Sigmoid colon (tissue), 4 donors: ENCODE data around the gene CENATAC.

Experiments
- EP300 ChIP-seq, 4 donors: sonication (generic); formaldehyde crosslinking; IDR thresholded peaks; one replicate each; pipeline ENCODE4 v1.6.1; 2017; ENCODE audit warnings: antibody characterized with exemption in 4 of 4
- POLR2A ChIP-seq, 2 donors: fragments of 450-650 bp; IDR thresholded peaks; one replicate each; pipeline ENCODE4 v1.6.1; 2016; ENCODE audit warnings: antibody characterized with exemption in 2 of 2, mild to moderate bottlenecking in 2 of 2, moderate library complexity in 2 of 2
- POLR2AphosphoS5 ChIP-seq, 4 donors: sonication (generic); formaldehyde crosslinking; IDR thresholded peaks; one replicate each; pipeline ENCODE4 v1.6.1; 2017; ENCODE audit warnings: antibody characterized with exemption in 4 of 4
- TF ChIP-seq, protein P1 (sequence below), 4 experiments: fragments of 450-650 bp in 3 of 4; fragments of 200-600 bp in 1 of 4; IDR thresholded peaks; one replicate each; pipeline ENCODE4 v1.5.1; 2016 to 2019; ENCODE audit warnings: antibody characterized with exemption in 4 of 4, mild to moderate bottlenecking in 3 of 4, moderate library complexity in 2 of 4

DNA sequence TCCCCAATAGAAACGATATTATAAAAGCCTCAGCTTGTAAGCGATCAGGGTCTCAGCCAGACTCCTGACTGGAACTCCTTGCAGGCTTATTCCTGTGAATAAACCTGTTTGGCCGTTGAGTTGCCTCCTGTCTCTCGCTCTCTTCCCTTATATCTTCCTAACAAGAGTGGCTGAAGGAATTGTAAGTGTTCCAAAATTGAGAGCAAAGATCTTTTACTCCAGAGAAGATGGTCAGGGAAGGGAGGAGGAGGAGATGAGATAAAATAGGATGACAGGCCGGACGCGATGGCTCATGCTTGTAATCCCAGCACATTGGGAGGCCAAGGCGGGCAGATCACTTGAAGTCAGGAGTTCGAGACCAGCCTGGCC lies 34.0 kb downstream of the CENATAC start:
- TF ChIP-seq POLR2A (IDR thresholded peaks at IDR 0.05): no peak
- TF ChIP-seq, protein P1, sequence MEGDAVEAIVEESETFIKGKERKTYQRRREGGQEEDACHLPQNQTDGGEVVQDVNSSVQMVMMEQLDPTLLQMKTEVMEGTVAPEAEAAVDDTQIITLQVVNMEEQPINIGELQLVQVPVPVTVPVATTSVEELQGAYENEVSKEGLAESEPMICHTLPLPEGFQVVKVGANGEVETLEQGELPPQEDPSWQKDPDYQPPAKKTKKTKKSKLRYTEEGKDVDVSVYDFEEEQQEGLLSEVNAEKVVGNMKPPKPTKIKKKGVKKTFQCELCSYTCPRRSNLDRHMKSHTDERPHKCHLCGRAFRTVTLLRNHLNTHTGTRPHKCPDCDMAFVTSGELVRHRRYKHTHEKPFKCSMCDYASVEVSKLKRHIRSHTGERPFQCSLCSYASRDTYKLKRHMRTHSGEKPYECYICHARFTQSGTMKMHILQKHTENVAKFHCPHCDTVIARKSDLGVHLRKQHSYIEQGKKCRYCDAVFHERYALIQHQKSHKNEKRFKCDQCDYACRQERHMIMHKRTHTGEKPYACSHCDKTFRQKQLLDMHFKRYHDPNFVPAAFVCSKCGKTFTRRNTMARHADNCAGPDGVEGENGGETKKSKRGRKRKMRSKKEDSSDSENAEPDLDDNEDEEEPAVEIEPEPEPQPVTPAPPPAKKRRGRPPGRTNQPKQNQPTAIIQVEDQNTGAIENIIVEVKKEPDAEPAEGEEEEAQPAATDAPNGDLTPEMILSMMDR (IDR thresholded peaks at IDR 0.05): no peak
- no peak for TF ChIP-seq EP300 (IDR thresholded peaks at IDR 0.05)
- TF ChIP-seq POLR2AphosphoS5 (IDR thresholded peaks at IDR 0.05): no peak
